Sigmoid colon (tissue), 4 donors: ENCODE measurements around the gene JMJD6.

Experiments
- EP300 ChIP-seq, 4 donors: sonication (generic); formaldehyde crosslinking; IDR thresholded peaks; one replicate each; pipeline ENCODE4 v1.6.1; 2017; ENCODE audit warnings: antibody characterized with exemption in 4 of 4
- POLR2A ChIP-seq, 2 donors: fragments of 450-650 bp; IDR thresholded peaks; one replicate each; pipeline ENCODE4 v1.6.1; 2016; ENCODE audit warnings: antibody characterized with exemption in 2 of 2, mild to moderate bottlenecking in 2 of 2, moderate library complexity in 2 of 2
- POLR2AphosphoS5 ChIP-seq, 4 donors: sonication (generic); formaldehyde crosslinking; IDR thresholded peaks; one replicate each; pipeline ENCODE4 v1.6.1; 2017; ENCODE audit warnings: antibody characterized with exemption in 4 of 4
- TF ChIP-seq, protein P1 (sequence below), 4 experiments: fragments of 450-650 bp in 3 of 4; fragments of 200-600 bp in 1 of 4; IDR thresholded peaks; one replicate each; pipeline ENCODE4 v1.5.1; 2016 to 2019; ENCODE audit warnings: antibody characterized with exemption in 4 of 4, mild to moderate bottlenecking in 3 of 4, moderate library complexity in 2 of 4

DNA sequence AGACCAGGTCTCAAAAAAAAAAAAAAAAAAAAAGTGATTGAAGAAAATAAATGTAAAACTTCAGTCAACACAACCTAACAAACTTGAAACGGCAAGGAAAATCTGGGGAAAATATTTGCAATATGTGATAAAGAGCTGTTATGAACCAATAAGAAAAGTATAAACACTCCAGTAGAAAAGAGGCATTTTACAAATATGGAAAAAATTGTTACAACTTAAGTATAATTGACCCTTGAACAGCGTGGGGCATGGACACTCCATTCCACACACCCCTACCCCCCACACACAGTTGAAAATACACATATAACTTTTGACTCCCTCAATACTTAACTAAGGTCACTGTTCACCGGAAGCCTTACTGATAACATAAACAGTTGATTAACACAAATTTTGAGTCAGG is 32.2 kb upstream of the JMJD6 start:
- TF ChIP-seq POLR2A (IDR thresholded peaks at IDR 0.05) (no peak), POLR2AphosphoS5 (IDR thresholded peaks at IDR 0.05) (no peak), EP300 (IDR thresholded peaks at IDR 0.05) (no peak)
- TF ChIP-seq, protein P1, sequence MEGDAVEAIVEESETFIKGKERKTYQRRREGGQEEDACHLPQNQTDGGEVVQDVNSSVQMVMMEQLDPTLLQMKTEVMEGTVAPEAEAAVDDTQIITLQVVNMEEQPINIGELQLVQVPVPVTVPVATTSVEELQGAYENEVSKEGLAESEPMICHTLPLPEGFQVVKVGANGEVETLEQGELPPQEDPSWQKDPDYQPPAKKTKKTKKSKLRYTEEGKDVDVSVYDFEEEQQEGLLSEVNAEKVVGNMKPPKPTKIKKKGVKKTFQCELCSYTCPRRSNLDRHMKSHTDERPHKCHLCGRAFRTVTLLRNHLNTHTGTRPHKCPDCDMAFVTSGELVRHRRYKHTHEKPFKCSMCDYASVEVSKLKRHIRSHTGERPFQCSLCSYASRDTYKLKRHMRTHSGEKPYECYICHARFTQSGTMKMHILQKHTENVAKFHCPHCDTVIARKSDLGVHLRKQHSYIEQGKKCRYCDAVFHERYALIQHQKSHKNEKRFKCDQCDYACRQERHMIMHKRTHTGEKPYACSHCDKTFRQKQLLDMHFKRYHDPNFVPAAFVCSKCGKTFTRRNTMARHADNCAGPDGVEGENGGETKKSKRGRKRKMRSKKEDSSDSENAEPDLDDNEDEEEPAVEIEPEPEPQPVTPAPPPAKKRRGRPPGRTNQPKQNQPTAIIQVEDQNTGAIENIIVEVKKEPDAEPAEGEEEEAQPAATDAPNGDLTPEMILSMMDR (IDR thresholded peaks at IDR 0.05): no peak
